Adrenal gland (tissue), 5 donors: ENCODE measurements around the gene PLP2.

ENCODE experiments used
- POLR2A ChIP-seq, 2 donors: fragments of 450-650 bp; IDR thresholded peaks; one replicate each; pipeline ENCODE4 v1.6.1; 2017; ENCODE audit warnings: antibody characterized with exemption in 2 of 2, mild to moderate bottlenecking in 2 of 2, moderate library complexity in 1 of 2
- TF ChIP-seq, protein P1 (sequence below), 6 experiments: fragments of 450-650 bp in 4 of 6; fragments of 200-600 bp in 2 of 6; sonication (generic) in 1 of 6; IDR thresholded peaks; 1 replicate in 5 of 6; 2 replicates in 1 of 6; pipeline versions ENCODE4 v1.5.1 to v1.8.0; 2016 to 2021; ENCODE audit warnings: antibody characterized with exemption in 6 of 6, mild to moderate bottlenecking in 2 of 6, moderate library complexity in 1 of 6
- donor health status: DM: no; HTN: no; CAD: no.

DNA sequence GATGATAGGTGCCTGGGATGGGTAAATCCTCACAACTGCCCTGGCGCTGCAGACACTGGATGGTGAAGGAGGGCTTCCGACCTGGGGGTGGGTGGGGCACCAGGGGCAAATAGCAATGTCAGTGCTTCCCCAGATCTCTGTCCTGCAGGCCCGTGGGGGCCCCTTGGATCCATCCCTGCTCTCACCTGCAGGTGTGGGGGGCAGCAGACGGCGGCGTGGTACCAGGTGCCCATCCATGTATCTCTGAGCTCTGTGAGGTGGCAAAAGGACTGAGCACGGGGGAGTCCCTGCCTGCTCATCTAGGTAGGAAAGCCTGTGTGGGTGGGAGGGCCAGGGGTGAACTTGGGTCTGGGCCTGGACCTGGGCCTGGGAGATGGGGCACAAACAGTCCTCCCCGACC, 34.8 kb downstream of the PLP2 start:
- TF ChIP-seq, protein P1, sequence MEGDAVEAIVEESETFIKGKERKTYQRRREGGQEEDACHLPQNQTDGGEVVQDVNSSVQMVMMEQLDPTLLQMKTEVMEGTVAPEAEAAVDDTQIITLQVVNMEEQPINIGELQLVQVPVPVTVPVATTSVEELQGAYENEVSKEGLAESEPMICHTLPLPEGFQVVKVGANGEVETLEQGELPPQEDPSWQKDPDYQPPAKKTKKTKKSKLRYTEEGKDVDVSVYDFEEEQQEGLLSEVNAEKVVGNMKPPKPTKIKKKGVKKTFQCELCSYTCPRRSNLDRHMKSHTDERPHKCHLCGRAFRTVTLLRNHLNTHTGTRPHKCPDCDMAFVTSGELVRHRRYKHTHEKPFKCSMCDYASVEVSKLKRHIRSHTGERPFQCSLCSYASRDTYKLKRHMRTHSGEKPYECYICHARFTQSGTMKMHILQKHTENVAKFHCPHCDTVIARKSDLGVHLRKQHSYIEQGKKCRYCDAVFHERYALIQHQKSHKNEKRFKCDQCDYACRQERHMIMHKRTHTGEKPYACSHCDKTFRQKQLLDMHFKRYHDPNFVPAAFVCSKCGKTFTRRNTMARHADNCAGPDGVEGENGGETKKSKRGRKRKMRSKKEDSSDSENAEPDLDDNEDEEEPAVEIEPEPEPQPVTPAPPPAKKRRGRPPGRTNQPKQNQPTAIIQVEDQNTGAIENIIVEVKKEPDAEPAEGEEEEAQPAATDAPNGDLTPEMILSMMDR (IDR thresholded peaks at IDR 0.05) = no peak
- TF ChIP-seq POLR2A (IDR thresholded peaks at IDR 0.05) = no peak
